ENCODE results near the gene GLOD4. TPM values are rescaled to one million over a fixed set of nuclear protein-coding genes. Genes with fewer than 3 reads are reported as not detected.

GLOD4 gene
- total and polyA plus RNA-seq, 11 donors = 14.0 to 39.7 (median 25.4) TPM

DNA sequence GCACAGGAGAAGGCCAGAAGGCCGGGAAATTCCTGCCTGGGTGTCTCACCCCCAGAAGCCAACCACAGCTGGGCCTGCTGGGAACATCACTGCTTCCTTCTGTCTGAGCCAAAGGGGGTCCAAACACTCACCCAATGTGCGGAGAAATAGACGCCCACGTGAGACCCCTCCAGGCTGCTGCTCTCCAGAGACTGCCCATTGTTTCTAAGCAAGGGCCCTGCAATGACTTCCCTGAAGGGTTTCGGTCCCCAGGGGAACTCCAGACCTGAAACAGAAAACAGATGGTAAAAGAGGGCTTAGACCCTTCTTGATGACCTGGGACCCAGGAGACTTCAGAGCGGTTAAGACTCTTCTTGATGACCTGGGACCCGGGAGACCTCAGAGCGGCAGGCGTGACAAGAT is 41.4 kb upstream of the GLOD4 start:
- H3K27me3 ChIP-seq = no peaks in the 10 kb centered on the region
- H3K36me3 ChIP-seq = peaks cover 0 to 28% (median 12%) of the 10 kb centered on the region in 9 donors
- TF ChIP-seq, protein P1, sequence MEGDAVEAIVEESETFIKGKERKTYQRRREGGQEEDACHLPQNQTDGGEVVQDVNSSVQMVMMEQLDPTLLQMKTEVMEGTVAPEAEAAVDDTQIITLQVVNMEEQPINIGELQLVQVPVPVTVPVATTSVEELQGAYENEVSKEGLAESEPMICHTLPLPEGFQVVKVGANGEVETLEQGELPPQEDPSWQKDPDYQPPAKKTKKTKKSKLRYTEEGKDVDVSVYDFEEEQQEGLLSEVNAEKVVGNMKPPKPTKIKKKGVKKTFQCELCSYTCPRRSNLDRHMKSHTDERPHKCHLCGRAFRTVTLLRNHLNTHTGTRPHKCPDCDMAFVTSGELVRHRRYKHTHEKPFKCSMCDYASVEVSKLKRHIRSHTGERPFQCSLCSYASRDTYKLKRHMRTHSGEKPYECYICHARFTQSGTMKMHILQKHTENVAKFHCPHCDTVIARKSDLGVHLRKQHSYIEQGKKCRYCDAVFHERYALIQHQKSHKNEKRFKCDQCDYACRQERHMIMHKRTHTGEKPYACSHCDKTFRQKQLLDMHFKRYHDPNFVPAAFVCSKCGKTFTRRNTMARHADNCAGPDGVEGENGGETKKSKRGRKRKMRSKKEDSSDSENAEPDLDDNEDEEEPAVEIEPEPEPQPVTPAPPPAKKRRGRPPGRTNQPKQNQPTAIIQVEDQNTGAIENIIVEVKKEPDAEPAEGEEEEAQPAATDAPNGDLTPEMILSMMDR (IDR thresholded peaks at IDR 0.05) = no peak
- TF ChIP-seq POLR2A (IDR thresholded peaks at IDR 0.05) = no peak
- ATAC-seq (no peak), DNase-seq (no peak)
- intact Hi-C loops (cut with DNase I) = no loop called here
- peaks cover 0 to 7% (median 0%) of the 10 kb centered on the region in 12 donors for H3K4me1 ChIP-seq
- H3K27ac ChIP-seq = no peak overlapping the region
- WGBS, 4 donors = 86 to 98% (median 92%) methylated on average over 9 of the region's 9 CpGs
- no peaks in the 10 kb centered on the region for H3K9me3 ChIP-seq
- no peak overlapping the region for H3K4me3 ChIP-seq

DNA sequence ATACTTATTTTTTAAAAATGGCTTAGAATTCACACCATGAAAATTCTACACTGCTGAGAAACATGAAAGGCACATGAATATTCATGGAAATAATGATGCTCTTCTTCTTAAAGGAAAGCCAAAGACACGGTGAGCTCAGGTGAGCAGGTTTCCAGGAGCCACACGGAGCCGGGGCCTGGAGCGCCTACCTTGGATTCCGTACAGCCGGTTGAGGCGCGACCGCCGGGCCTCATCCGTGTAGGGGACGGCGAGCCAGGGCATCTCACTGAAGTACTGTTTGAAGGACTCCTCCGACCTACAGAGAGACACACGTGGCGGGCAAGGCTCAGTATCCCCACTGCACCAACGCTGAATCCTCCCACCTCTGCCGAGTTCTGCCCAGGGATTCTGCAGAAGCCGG is 37.2 kb upstream of the GLOD4 start:
- H3K27ac ChIP-seq = no peak overlapping the region
- no peak for TF ChIP-seq POLR2A (IDR thresholded peaks at IDR 0.05)
- TF ChIP-seq, protein P1 (IDR thresholded peaks at IDR 0.05) = no peak
- DNase-seq (no peak), ATAC-seq (no peak)
- H3K9me3 ChIP-seq = no peaks in the 10 kb centered on the region
- peaks cover 0 to 2% (median 0%) of the 10 kb centered on the region in 12 donors for H3K4me1 ChIP-seq
- intact Hi-C loops (cut with DNase I) = no loop called here
- H3K4me3 ChIP-seq = no peak overlapping the region
- H3K27me3 ChIP-seq = no peaks in the 10 kb centered on the region
- 95 to 97% (median 96%) methylated on average over 19 of the region's 19 CpGs for WGBS, 4 donors
- peaks cover 0 to 49% (median 15%) of the 10 kb centered on the region in 9 donors for H3K36me3 ChIP-seq

DNA sequence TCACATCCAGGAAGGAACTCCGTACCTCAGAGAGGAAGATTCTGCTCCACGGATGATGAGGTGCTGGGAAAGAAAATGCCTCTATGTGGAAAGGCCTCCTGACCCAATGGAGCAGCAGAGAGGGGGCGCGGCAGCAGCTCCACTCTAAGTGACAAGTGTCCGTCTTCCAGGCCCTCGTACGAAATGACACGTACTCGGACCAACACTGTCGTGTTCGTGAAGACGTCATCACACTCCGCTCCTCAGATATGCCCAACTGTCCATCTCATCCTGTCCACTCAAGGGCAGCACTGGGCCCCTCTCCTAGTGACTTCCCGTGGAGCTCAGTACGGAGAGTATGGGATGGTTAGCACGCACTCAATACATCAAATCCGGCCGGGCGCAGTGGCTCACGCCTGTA is 32.3 kb upstream of the GLOD4 start:
- no peak for ATAC-seq

DNA sequence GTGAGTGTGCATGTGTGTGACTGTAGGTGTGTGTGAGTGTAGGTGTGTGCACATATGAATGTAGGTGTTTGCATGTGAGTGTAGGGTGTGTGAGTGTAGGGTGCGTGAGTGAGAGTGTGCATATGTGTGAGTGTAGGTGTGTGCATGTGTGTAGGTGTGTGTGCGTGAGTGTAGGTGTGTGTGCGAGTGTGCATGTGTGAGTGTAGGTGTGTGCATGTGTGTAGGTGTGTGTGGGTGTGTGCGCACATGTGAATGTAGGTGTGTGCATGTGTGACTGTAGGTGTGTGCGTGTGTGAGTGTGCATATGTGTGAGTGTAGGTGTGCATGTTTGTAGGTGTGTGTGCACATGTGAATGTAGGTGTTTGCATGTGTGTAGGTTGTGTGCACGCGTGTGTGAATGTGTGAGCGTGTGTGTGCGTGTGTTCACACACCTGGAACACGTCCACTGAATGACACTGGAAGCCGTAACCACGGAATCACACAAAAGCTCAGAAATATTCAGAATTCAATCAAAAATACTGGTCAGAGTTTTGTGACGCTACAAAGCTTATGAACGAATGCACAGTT is 30.6 kb upstream of the GLOD4 start:
- Histone ChIP-seq H3K4me1 (no peaks in the 10 kb centered on the region), H3K27me3 (no peaks in the 10 kb centered on the region), H3K9me3 (no peaks in the 10 kb centered on the region), H3K27ac (no peak overlapping the region), H3K36me3 (peaks cover 0 to 27% (median 2%) of the 10 kb centered on the region in 9 donors), H3K4me3 (no peak overlapping the region)
- TF ChIP-seq POLR2A (IDR thresholded peaks at IDR 0.05) = no peak
- TF ChIP-seq, protein P1 (IDR thresholded peaks at IDR 0.05) = no peak
- 92 to 97% (median 94%) methylated on average over 14 of the region's 14 CpGs for WGBS, 4 donors
- ATAC-seq = no peak
- intact Hi-C loops (cut with DNase I) = no loop called here
- DNase-seq = no peak

More for the DNA sequence above, 32.3 kb upstream of the GLOD4 start:
- no peak overlapping the region for H3K4me3 ChIP-seq
- TF ChIP-seq POLR2A (IDR thresholded peaks at IDR 0.05) = no peak
- TF ChIP-seq, protein P1 (IDR thresholded peaks at IDR 0.05) = no peak
- no peaks in the 10 kb centered on the region for H3K27me3 ChIP-seq
- no peaks in the 10 kb centered on the region for H3K4me1 ChIP-seq
- no peak for DNase-seq
- H3K27ac ChIP-seq = no peak overlapping the region
- WGBS, 4 donors = 87 to 93% (median 92%) methylated on average over 20 of the region's 20 CpGs
- intact Hi-C loops (cut with DNase I) = no loop called here
- no peaks in the 10 kb centered on the region for H3K9me3 ChIP-seq
- peaks cover 0 to 44% (median 16%) of the 10 kb centered on the region in 9 donors for H3K36me3 ChIP-seq
